ENCODE data around the gene LIMK1. TPM values are rescaled to one million over a fixed set of nuclear protein-coding genes. Genes with fewer than 3 reads are reported as not detected.

Gene LIMK1
- total RNA-seq, 6 experiments from 2014 or later: 57.8 to 75.6 (median 67.2) TPM

DNA sequence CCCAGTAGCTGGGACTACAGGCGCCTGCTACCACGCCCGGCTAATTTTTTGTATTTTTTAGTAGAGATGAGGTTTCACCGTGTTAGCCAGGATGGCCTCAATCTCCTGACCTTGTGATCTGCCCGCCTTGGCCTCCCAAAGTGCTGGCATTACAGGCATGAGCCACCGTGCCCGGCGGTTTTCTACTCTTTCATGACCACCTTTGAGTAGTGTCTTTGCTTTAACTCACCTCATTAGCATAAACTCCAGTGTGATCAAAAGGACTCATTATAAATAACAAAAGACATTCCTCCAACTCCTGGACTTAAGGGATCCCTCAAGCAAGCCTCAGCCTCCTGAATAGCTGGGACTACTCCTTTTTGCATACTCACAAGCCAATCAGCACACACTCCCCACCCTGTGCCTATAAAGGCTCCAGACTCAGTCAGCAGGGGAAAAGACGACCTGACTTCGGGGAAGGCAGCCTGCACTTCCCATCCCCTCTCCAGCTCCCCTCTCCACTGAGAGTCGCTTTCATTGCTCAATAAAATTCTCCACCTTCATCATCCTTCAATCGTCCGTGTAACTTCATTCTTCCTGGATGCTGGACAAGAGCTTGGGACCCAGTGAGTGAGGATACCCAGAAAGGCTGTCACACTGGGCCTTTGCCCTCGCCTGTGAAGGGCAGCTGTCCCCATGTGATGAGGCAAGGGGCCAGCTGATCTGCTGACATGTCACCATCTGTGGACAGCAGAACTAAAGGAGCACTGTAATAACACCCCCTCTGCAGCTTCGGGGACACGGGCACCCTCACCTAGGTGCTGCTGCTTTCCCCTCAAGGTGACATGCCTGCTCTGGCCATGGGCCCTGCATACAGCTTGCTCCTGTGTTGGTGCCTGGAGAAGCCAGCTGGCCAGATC, 55.6 kb downstream of the LIMK1 start:
- TF ChIP-seq, protein P1, sequence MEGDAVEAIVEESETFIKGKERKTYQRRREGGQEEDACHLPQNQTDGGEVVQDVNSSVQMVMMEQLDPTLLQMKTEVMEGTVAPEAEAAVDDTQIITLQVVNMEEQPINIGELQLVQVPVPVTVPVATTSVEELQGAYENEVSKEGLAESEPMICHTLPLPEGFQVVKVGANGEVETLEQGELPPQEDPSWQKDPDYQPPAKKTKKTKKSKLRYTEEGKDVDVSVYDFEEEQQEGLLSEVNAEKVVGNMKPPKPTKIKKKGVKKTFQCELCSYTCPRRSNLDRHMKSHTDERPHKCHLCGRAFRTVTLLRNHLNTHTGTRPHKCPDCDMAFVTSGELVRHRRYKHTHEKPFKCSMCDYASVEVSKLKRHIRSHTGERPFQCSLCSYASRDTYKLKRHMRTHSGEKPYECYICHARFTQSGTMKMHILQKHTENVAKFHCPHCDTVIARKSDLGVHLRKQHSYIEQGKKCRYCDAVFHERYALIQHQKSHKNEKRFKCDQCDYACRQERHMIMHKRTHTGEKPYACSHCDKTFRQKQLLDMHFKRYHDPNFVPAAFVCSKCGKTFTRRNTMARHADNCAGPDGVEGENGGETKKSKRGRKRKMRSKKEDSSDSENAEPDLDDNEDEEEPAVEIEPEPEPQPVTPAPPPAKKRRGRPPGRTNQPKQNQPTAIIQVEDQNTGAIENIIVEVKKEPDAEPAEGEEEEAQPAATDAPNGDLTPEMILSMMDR (IDR thresholded peaks at IDR 0.05): no peak
- Mint-ChIP-seq H3K4me1 (ENCODE audit: low read depth) (peaks cover 7% of the 10 kb centered on the region), H3K4me3 (no peak overlapping the region), H3K27me3 (ENCODE audit: insufficient read depth) (no peaks in the 10 kb centered on the region; the same call in 1 of the 2 replicates), H3K27ac (no peak overlapping the region), H3K36me3 (ENCODE audit: low read depth) (no peaks in the 10 kb centered on the region), H3K9me3 (no peaks in the 10 kb centered on the region)
- no peak for DNase-seq

DNA sequence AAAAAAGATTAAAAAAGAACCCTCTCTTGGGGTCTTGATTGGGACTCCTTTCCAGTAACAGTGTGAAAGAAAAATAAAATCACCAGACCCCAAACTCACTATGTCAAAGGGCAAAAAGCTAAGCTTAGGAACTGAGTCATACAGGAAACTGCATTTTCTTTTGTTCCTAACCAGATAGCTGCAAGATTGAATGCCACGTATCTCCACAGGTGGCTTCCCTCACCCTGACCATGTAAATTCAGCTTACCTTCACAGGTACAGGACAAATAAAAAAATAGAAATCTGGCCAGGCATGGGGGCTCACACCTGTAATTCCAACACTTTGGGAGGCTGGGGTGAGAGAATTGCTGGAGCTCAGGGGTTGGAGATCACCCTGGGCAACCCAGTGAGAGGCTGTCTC, 58.1 kb downstream of the LIMK1 start:
- peaks cover 5% of the 10 kb centered on the region; the same call in 1 of the 2 replicates for H3K4me1 Mint-ChIP-seq (ENCODE audit: low read depth)
- no peak overlapping the region for H3K4me3 Mint-ChIP-seq
- H3K27me3 Mint-ChIP-seq (ENCODE audit: insufficient read depth): peaks cover 5% of the 10 kb centered on the region
- no peaks in the 10 kb centered on the region; the same call in 1 of the 2 replicates for H3K36me3 Mint-ChIP-seq (ENCODE audit: low read depth)
- no peak for DNase-seq
- TF ChIP-seq, protein P1 (IDR thresholded peaks at IDR 0.05): no peak
- peaks cover 6% of the 10 kb centered on the region; the same call in 1 of the 2 replicates for H3K9me3 Mint-ChIP-seq
- H3K27ac Mint-ChIP-seq: no peak overlapping the region

DNA sequence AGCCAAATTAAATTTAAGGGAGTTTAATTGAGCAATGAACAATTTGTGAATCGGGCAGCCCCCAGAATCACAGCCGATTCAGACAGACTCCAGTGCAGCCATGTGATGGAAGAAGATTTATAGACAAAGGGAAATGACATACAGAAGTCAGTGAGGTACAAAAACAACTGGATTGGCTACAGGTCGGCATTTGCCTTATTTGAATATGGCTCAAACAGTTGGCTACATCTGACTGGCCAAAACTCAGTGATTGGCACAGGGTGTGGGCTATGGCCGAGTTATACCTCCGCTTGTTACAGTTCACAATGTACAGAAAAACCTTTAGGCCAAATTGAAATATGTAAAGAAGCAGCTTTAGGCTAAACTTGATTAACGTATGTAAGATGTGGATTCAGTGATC, 59.8 kb downstream of the LIMK1 start:
- Mint-ChIP-seq H3K4me1 (ENCODE audit: low read depth) (peaks cover 5% of the 10 kb centered on the region; the same call in 1 of the 2 replicates), H3K4me3 (no peak overlapping the region), H3K36me3 (ENCODE audit: low read depth) (no peaks in the 10 kb centered on the region; the same call in 1 of the 2 replicates), H3K9me3 (peaks cover 6% of the 10 kb centered on the region; the same call in 1 of the 2 replicates), H3K27ac (no peak overlapping the region), H3K27me3 (ENCODE audit: insufficient read depth) (peaks cover 5% of the 10 kb centered on the region)
- DNase-seq: no peak
- TF ChIP-seq, protein P1 (IDR thresholded peaks at IDR 0.05): no peak

DNA sequence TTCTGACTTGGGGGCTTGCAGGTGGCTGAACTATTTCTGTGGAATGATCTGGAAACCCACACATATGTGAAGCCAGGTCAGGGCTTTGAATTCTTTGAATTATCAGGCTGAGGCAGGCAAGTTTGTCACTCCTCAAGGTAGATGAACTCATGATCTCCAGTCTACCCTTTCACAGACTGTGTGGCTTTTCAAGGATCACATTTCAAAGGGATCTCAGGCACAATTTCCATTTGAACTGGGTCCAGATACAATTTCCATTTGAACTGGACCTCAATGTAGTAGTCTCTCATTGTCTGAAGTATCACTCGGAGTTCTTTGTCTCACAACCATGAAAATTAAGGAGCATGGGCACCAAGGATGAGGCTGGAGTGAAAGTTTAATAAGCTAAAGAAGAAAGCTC, 64.9 kb downstream of the LIMK1 start:
- DNase-seq: no peak
- Mint-ChIP-seq H3K27me3 (ENCODE audit: insufficient read depth) (peaks cover 5% of the 10 kb centered on the region), H3K27ac (no peak overlapping the region), H3K36me3 (ENCODE audit: low read depth) (no peaks in the 10 kb centered on the region; the same call in 1 of the 2 replicates), H3K4me1 (ENCODE audit: low read depth) (no peaks in the 10 kb centered on the region), H3K9me3 (peaks cover 6% of the 10 kb centered on the region; the same call in 1 of the 2 replicates), H3K4me3 (no peak overlapping the region)
- TF ChIP-seq, protein P1 (IDR thresholded peaks at IDR 0.05): no peak

DNA sequence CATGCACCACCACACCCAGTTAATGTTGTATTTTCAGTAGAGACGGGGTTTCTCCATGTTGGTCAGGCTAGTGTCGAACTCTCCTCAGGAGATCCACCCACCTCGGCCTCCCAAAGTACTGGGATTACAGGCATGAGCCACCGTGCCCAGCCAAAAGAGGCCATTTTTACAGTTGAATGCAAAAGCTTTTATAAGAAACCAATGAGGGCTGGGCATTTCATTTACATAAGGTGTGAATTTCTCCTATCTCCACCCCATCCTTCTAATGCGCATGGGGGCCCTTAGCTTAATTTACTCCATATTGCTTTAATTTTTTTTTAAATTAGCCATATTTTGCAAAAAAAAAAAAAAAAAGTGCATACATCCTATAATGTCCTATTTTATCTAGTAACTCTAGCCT, 65.5 kb downstream of the LIMK1 start:
- TF ChIP-seq, protein P1 (IDR thresholded peaks at IDR 0.05): no peak
- Mint-ChIP-seq H3K4me1 (ENCODE audit: low read depth) (no peaks in the 10 kb centered on the region), H3K27me3 (ENCODE audit: insufficient read depth) (peaks cover 5% of the 10 kb centered on the region), H3K36me3 (ENCODE audit: low read depth) (no peaks in the 10 kb centered on the region; the same call in 1 of the 2 replicates), H3K27ac (no peak overlapping the region), H3K9me3 (peaks cover 6% of the 10 kb centered on the region; the same call in 1 of the 2 replicates), H3K4me3 (no peak overlapping the region)
- DNase-seq: no peak

Measured in HFFc6 (cell line).